Skin epidermis (tissue), 12 donors: ENCODE data around the gene RBCK1.

Experiments
- H3K27ac ChIP-seq, 21 experiments: fragments of 200-600 bp; sonication (generic) in 11 of 21; one replicate each; pipeline ENCODE4 v1.5.0; 2020; ENCODE audit warnings: mild to moderate bottlenecking in 3 of 21, inconsistent platforms in 2 of 21, moderate library complexity in 2 of 21
- H3K4me3 ChIP-seq, 7 experiments: fragments of 200-600 bp; sonication (generic) in 2 of 7; one replicate each; pipeline ENCODE4 v1.5.0; 2020; ENCODE audit warnings: inconsistent platforms in 2 of 7, mild to moderate bottlenecking in 2 of 7, moderate library complexity in 1 of 7

RBCK1 gene

GRCh38 chr20:412081-412480 is 4.0 kb downstream of the RBCK1 start:
- no peak overlapping the region for H3K4me3 ChIP-seq
- no peak overlapping the region for H3K27ac ChIP-seq

DNA sequence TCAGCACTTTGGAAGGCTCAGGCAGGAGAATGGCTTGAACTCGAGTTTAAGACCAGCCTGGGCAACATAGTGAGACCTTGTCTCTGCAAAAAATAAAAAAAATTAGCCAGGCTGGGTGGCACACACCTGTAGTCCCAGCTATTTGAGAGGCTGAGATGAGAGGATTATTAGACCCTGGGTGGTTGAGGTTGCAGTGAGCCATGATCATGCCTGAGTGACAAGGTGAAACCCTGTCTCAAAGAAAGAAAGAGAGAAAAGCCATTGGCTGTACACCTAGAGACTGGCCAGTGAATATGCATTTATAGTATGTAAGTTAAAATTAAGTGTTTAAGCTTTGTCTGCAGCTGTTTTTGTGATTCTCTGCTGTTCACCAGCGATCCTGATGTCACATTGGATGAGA is 6.1 kb downstream of the RBCK1 start:
- Histone ChIP-seq H3K27ac (no peak overlapping the region), H3K4me3 (no peak overlapping the region)

- Histone ChIP-seq H3K27ac (no peak overlapping the region), H3K4me3 (no peak overlapping the region)
These were observed 7.8 kb downstream of the RBCK1 start for GRCh38 chr20:415820-416322.

- H3K4me3 ChIP-seq, result no peak overlapping the region
- H3K27ac ChIP-seq, result no peak overlapping the region
These were observed 9.1 kb downstream of the RBCK1 start for GRCh38 chr20:416950-417800.

- H3K4me3 ChIP-seq, result no peak overlapping the region
- H3K27ac ChIP-seq, result no peak overlapping the region
These were observed 9.8 kb downstream of the RBCK1 start for GRCh38 chr20:417801-418342.

GRCh38 chr20:418858-419365 is 10.8 kb downstream of the RBCK1 start:
- Histone ChIP-seq H3K4me3 (no peak overlapping the region), H3K27ac (no peak overlapping the region)

DNA sequence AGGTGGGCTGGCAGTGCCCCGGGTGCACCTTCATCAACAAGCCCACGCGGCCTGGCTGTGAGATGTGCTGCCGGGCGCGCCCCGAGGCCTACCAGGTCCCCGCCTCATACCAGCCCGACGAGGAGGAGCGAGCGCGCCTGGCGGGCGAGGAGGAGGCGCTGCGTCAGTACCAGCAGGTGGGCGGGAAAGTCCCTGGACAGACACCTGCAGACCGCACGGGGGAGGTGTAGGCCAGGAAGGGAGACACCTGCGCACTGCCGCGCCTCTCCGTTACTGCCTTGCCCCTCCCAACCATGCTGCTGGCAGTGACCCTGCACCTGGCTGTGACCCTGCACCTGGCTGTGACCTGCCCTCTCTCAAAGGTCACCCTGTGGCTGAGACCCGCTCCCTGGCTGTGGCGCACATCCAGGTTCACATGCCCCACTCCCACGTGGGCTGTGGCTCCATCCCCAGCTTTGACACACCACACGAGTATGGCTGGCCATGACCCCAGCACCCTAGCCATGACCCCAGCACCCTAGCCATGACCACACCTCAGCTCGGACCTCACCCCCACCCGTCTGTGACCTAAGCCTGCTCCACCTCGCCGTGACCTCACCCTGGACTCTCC is 11.6 kb downstream of the RBCK1 start:
- no peak overlapping the region for H3K27ac ChIP-seq
- H3K4me3 ChIP-seq, result no peak overlapping the region

DNA sequence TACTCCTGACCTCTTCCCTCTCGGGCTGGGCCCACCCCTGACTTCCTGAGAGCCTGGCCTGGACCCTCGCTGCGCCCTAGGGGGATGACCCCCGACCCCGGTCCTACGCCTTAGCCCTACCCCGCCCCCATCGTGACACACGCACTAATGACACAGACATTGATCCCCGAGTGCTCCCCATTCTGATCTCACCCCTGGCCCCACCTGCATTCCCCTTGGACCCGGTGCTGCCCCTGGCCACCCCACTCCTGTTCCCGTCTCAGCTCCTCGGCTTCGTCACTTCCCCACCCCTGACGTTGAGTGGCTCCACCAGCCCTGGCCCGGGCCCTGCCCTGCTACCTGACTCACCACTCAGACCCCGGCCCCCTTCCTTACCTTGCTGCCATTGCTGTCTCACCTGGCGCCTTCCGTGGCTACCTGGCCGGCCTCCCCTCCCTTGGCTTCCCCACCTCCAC is 12.1 kb downstream of the RBCK1 start:
- no peak overlapping the region for H3K4me3 ChIP-seq
- no peak overlapping the region for H3K27ac ChIP-seq

DNA sequence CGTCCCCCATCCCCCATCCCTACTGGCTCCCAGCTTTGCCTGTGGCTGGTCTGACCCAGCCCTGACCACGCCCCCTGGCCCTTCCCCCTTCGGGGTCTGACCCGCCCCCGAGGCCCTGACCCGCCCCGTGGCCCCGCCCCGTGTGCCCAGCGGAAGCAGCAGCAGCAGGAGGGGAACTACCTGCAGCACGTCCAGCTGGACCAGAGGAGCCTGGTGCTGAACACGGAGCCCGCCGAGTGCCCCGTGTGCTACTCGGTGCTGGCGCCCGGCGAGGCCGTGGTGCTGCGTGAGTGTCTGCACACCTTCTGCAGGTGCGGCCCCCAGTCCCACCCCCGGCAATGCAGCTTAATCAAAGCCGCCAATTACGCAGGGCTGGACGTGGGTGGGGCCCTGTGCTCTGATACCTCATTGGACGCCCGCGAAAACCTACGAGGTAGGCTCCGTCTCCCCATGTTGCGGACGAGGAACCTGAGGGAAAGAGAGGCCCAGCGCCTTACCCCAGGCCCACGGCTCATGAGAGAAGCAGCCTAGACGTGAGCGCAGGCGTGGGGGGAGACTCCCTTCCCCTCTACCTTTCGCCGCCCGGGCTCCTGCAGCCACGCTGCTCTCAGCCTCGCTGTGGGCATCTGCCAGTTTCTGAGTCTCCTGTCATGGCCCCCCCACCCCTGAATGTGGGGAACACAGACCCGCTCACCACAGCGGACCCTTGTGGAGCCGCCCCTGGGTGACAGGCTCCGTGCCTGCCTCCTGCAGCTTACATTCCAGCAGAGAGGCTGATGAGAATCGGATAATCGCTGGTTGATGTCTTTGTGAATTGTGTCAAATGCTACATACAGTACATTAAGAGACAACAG is 12.8 kb downstream of the RBCK1 start:
- H3K27ac ChIP-seq, result no peak overlapping the region
- H3K4me3 ChIP-seq, result no peak overlapping the region

GRCh38 chr20:421685-422250 is 13.7 kb downstream of the RBCK1 start:
- H3K27ac ChIP-seq, result no peak overlapping the region
- H3K4me3 ChIP-seq, result no peak overlapping the region

GRCh38 chr20:426566-426965 is 18.5 kb downstream of the RBCK1 start:
- no peak overlapping the region for H3K27ac ChIP-seq
- H3K4me3 ChIP-seq, result no peak overlapping the region

DNA sequence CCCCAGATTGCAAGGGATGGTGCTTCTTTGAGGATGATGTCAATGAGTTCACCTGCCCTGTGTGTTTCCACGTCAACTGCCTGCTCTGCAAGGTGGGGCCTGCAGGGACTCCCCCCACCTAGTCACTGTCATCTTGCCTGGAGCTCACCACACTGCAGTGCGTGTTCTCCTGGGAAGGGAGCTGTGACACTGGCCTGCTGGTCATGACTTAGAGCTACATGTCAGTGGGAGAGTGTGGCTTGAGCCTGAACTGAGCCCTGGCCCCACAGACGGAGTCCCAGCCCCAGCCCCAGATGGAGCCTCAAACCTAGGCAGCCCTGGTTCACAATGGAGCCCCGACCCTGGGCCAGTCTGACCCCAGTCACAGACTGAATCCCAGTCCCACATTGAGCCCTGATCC is 19.3 kb downstream of the RBCK1 start:
- Histone ChIP-seq H3K27ac (no peak overlapping the region), H3K4me3 (no peak overlapping the region)

GRCh38 chr20:427849-428657 is 20.0 kb downstream of the RBCK1 start:
- no peak overlapping the region for H3K27ac ChIP-seq

GRCh38 chr20:428658-429200 is 20.6 kb downstream of the RBCK1 start:
- Histone ChIP-seq H3K4me3 (no peak overlapping the region), H3K27ac (no peak overlapping the region)

More at GRCh38 chr20:427849-428657, 20.0 kb downstream of the RBCK1 start:
- no peak overlapping the region for H3K4me3 ChIP-seq

DNA sequence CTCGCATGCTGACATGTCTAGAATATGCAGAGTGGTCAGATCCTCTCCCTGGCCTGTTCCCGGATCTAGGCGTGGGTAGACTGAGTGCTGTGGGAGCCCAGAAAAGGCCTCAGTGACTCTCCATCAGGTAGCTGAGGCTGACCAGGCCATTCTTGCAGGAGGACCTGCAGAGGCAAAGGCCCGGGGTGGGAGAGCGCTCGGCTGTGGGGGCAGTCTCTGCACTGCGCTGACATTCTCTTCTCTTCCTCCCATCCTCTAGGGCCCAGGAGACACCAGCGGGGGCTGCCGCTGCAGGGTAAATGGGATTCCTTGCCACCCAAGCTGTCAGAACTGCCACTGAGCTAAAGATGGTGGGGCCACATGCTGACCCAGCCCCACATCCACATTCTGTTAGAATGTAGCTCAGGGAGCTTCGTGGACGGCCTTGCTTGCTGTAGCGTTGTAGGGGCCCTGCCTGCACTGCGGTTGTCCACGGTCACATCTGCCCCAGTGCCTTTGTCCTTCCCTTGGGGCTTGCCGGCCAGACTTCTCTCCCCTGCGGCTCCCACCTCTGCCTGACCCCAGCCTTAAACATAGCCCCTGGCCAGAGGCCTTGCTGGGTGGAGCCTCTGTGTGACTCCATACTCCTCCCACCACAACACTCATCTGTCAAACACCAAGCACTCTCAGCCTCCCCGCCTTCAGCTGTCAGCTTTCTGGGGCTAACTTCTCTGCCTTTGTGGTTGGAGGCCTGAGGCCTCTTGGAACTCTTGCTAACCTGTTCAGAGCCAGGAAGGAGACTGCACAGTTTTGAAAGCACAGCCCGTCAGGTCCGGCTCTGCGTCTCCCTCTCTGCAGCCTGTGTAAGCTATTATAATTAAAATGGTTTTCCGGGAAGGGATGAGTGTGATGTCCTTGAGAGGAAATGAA is 22.2 kb downstream of the RBCK1 start:
- H3K4me3 ChIP-seq, result no peak overlapping the region
- no peak overlapping the region for H3K27ac ChIP-seq

GRCh38 chr20:431012-431904 is 23.2 kb downstream of the RBCK1 start:
- Histone ChIP-seq H3K27ac (no peak overlapping the region), H3K4me3 (no peak overlapping the region)
